Subcutaneous adipose tissue (tissue), 4 donors: ENCODE measurements around the gene SPSB1. TPM values are rescaled to one million over a fixed set of nuclear protein-coding genes. Genes with fewer than 3 reads are reported as not detected.

Experiments
- total RNA-seq, 4 donors: library from RNA; depleted of rRNA; stranded (reverse); fragments of >200 nt; gene quantifications; one replicate each; pipeline ENCODE4 v1.1.0, GENCODE V29; 2016
- TF ChIP-seq, protein P1 (sequence below): fragments of 450-650 bp; IDR thresholded peaks from one replicate; pipeline ENCODE4 v1.5.1; 2016; ENCODE audit warnings: low read depth, mild to moderate bottlenecking, control low read depth, antibody characterized with exemption, moderate library complexity

SPSB1 gene
- total RNA-seq, 4 donors from 2014 or later, result 39.8 to 87.8 (median 53.6) TPM

DNA sequence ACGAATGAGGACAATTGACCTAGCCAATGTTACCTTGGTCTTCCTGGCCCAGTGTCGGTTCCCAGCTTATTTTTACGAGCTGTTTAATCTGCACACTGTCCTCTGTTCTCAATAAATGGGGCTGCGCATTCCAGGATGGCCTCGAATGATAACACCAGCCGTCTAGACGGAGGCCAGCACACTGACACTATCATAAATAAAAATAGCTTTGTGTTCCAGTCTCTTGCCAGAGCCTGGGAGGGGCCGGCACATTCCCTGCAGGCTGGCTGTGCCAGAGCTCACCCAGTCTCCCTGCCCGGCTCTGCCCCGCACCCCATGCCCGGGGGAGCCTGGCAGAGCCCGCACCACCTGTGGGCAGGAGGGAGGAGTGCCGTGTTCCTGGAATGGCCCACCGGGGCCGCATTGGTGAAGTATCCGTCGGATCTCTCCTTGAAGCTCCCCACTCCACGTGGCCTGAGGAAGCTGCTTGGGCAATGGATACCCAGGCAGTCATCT lies 92.1 kb downstream of the SPSB1 start:
- TF ChIP-seq, protein P1, sequence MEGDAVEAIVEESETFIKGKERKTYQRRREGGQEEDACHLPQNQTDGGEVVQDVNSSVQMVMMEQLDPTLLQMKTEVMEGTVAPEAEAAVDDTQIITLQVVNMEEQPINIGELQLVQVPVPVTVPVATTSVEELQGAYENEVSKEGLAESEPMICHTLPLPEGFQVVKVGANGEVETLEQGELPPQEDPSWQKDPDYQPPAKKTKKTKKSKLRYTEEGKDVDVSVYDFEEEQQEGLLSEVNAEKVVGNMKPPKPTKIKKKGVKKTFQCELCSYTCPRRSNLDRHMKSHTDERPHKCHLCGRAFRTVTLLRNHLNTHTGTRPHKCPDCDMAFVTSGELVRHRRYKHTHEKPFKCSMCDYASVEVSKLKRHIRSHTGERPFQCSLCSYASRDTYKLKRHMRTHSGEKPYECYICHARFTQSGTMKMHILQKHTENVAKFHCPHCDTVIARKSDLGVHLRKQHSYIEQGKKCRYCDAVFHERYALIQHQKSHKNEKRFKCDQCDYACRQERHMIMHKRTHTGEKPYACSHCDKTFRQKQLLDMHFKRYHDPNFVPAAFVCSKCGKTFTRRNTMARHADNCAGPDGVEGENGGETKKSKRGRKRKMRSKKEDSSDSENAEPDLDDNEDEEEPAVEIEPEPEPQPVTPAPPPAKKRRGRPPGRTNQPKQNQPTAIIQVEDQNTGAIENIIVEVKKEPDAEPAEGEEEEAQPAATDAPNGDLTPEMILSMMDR, result no peak

DNA sequence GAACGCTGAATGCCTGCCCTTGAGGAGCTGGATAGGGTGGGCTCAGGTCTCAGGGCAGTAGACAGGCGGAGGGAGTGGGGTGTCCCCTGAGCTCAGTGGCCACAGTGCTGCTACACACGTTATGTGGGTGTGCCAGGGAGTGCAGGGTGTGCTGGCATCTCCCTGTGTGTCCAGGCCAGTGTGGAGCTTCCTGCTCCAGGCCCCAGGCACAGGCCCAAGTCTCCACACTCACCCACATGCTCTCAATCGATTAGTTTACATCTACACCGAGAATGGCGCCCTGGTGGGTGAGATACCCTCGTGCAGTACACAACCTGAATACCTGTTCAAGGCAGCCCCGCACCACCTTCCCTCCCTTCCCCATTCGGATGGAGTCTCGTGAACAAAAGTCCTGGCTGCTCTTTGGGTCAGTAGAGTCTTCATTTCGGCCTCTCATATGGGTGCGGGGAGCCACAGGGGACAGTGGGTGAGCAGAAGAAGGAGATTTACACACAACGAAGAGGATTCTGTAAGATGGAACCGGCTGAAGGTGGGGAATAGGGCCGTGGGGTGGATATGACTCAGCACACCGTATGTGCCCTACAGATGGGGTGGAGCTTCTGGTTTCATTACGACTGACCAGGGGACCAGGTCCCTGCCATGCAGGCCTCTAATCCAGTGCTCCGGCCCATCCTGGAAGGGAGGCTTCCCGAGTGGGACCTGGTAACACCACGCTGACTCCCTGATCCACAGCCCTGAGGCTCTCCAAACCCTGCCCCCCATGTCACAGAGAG lies 93.3 kb downstream of the SPSB1 start:
- TF ChIP-seq, protein P1, result no peak

DNA sequence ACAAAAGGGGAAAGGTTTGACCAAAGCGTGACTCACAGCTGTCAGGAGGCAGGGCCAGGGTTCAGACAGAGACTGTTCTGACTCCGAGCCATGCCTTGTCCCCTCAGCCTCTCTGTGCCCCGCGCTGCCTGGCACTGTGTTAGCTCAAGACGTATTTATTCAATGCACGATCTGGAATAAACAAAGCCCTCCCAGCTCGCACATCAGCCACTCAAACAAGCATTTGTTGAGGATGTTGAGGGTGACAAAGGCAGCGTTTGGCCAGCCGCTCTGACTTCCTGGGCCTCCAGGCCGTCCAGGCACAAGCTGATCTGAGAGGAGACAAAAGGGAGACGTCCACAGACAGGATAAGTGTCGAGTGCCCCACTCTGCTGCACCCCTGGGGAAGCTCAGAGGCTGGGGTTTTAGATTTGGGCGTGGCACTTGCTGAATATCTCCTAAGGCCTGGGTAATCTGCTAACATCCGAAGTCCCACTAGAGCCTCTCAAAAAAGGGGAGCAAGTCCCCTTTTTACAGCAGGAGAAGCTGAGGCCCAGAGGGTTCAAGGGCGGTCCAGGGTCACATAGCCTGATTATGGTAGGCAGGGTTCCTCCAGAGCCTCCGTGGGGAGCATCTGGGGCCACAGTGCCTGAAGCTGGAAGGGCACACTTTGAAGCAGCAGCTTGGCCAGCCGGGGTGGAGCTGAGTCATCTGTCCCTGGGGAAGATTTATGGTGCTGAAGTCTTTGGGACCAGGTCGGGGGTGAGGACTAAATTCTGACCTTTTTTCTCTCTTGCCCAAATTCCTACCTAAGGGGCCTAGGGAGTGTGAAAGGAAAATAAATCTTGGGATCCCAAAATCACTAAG lies 95.9 kb downstream of the SPSB1 start:
- TF ChIP-seq, protein P1, result no peak

DNA sequence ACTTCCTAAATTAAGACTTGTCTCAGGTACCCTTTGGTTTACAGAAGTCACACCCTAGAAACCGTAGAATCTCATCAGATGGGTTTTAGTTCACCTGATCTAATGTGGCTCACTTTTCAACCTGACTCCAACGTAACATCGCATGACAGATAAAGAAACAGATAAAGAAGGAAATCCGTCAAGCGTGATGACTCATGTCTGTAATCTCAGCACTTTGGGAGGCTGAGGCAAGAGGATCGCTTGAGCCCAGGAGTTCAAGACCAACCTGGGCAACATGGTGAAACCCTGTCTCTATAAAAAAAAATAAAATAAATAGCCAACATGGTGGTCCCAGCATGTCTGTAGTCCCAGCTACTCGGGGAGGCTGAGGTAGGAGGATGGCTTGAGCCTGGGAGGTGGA lies 97.3 kb downstream of the SPSB1 start:
- TF ChIP-seq, protein P1, result no peak

DNA sequence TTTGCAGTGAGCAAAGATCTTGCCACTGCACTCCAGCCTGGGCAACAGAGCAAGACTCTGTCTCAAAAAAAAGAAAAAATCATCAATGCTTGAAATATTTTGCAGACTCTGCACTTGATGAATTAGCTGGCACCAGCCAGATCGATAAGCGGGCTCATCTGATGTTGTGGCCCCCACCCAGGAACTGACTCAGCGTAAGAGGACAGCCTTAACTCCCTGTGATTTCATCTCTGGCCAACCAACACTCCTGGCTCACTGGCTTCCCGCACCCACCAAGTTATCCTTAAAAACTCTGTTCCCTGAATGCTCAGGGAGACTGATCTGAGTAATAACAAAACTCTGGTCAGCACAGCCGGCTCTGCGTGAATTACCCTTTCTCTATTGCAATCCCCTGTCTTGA lies 98.9 kb downstream of the SPSB1 start:
- TF ChIP-seq, protein P1, result no peak

DNA sequence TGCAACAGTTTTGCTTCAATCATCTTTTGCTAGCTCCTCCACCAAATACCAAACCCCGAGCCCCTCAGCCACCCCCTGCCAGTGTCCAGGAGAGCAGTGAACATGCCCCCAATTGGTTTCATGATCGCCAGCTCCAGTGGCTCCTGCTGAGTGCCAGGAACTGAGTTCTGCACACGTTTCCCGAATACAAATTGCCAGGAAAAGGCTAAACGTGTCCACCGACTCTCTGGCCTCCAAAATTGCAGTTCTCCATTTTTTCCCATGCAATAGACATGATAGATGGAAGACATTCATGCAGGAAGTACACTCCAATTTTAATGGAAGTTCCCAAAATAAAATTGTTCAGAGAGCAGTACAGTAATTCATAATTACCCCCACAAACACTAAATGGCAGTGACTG lies 101.3 kb downstream of the SPSB1 start:
- TF ChIP-seq, protein P1, result no peak

DNA sequence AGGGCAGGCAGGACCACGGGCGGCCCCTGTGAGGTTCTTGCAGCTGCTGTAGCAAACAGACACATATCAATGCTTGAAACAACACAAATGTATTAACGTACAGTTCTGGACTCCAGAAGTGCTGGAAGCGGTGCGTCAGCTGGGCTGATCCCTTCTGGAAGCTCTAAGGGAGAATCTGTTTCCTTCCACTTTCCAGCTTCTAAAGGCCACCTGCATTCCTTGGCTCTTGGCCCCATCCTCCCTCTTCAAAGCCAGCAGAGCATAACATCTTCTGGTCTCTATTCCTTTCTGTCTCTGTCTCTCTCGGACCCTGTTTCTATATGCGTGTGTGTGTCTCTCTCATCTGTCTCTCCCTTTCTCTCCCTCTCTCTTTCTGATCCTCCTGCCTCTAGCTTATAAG lies 102.3 kb downstream of the SPSB1 start:
- TF ChIP-seq, protein P1, result no peak
